Neural cell (in vitro differentiated cells): Measurements from ENCODE around the gene TAS2R41. TPM values are rescaled to one million over a fixed set of nuclear protein-coding genes. Genes with fewer than 3 reads are reported as not detected.

Experiments
- H2AFZ ChIP-seq: fragments of 200-600, 300-800 bp; sonication (generic), shearing (Covaris generic); 2 replicates; pipeline ENCODE4 v1.6.0; 2014; ENCODE audit warnings: low read depth, mild to moderate bottlenecking, antibody characterized with exemption, low read length, moderate library complexity
- H3F3A ChIP-seq: fragments of 200-600 bp; shearing (Covaris generic); 2 replicates; pipeline ENCODE4 v1.6.1; 2016; ENCODE audit warnings: mild to moderate bottlenecking, moderate library complexity, mixed read lengths, antibody characterized with exemption, low read length; ENCODE audit not compliant: insufficient read depth, poor library complexity, severe bottlenecking
- H3K27ac ChIP-seq: fragments of 200-600, 300-800 bp; sonication (generic), shearing (Covaris generic); 2 replicates; pipeline ENCODE4 v1.5.1; 2014; ENCODE audit warnings: mild to moderate bottlenecking, low read length, moderate library complexity
- H3K27me3 ChIP-seq: fragments of 300-800, 200-600 bp; sonication (generic), shearing (Covaris generic); 2 replicates; pipeline ENCODE4 v1.6.0; 2014; ENCODE audit warnings: mild to moderate bottlenecking, low read depth, low read length, moderate library complexity; ENCODE audit not compliant: insufficient read depth
- H3K36me3 ChIP-seq: fragments of 300-800, 200-600 bp; sonication (generic), shearing (Covaris generic); 2 replicates; pipeline ENCODE4 v1.5.1; 2014; ENCODE audit warnings: mild to moderate bottlenecking, antibody characterized with exemption, low read length, moderate library complexity; ENCODE audit not compliant: insufficient read depth
- H3K4me2 ChIP-seq: fragments of 300-800, 200-600 bp; sonication (generic), shearing (Covaris generic); 2 replicates; pipeline ENCODE4 v1.6.0; 2014; ENCODE audit warnings: mild to moderate bottlenecking, low read length
- H3K4me3 ChIP-seq: fragments of 300-800, 200-600 bp; sonication (generic), shearing (Covaris generic); 2 replicates; pipeline ENCODE4 v1.5.1; 2014; ENCODE audit warnings: mild to moderate bottlenecking, low read length, moderate library complexity
- H3K79me2 ChIP-seq: fragments of 200-600 bp; shearing (Covaris generic); replicated peaks from 2 replicates; pipeline ENCODE4 v1.6.0; 2014; ENCODE audit warnings: mild to moderate bottlenecking, low read length, moderate library complexity; ENCODE audit not compliant: insufficient read depth
- H3K9ac ChIP-seq: fragments of 300-800, 200-600 bp; sonication (generic), shearing (Covaris generic); 2 replicates; pipeline ENCODE4 v1.6.1; 2016; ENCODE audit warnings: mild to moderate bottlenecking, low read length, mixed read lengths
- H3K9me2 ChIP-seq: fragments of 200-600 bp; shearing (Covaris generic); 2 replicates; pipeline ENCODE4 v1.6.1; 2016; ENCODE audit warnings: mild to moderate bottlenecking, low read length, mixed read lengths; ENCODE audit not compliant: insufficient read depth
- H3K9me3 ChIP-seq: fragments of 200-600, 300-800 bp; sonication (generic), shearing (Covaris generic); 2 replicates; pipeline ENCODE4 v1.6.1; 2016; ENCODE audit warnings: mild to moderate bottlenecking, mixed run types, low read length, moderate library complexity, mixed read lengths
- H4K20me1 ChIP-seq: fragments of 200-600 bp; shearing (Covaris generic); 2 replicates; pipeline ENCODE4 v1.6.1; 2016; ENCODE audit warnings: mild to moderate bottlenecking, mixed run types; ENCODE audit not compliant: insufficient read depth
- EP300 ChIP-seq: fragments of 450-650 bp; conservative IDR thresholded peaks from 2 replicates; pipeline ENCODE4 v1.6.1; 2014; ENCODE audit warnings: antibody characterized with exemption, mild to moderate bottlenecking, moderate library complexity; ENCODE audit not compliant: poor library complexity, severe bottlenecking
- EZH2 ChIP-seq: fragments of 200-600, 300-800 bp; shearing (Covaris generic), sonication (generic); IDR thresholded peaks from 2 replicates; pipeline ENCODE4 v1.6.1; 2014; ENCODE audit warnings: antibody characterized with exemption, low read length, borderline replicate concordance, mild to moderate bottlenecking; ENCODE audit not compliant: insufficient read depth, poor library complexity, severe bottlenecking
- MXI1 ChIP-seq: fragments of 450-650 bp; conservative IDR thresholded peaks from 2 replicates; pipeline ENCODE4 v1.6.1; 2014; ENCODE audit warnings: antibody characterized with exemption, mild to moderate bottlenecking; ENCODE audit not compliant: poor library complexity, severe bottlenecking
- POLR2AphosphoS5 ChIP-seq: IDR thresholded peaks from 2 replicates; pipeline ENCODE4 v1.6.1; 2012
- RAD21 ChIP-seq: fragments of 450-650 bp; conservative IDR thresholded peaks from 2 replicates; pipeline ENCODE4 v1.6.1; 2014; ENCODE audit warnings: antibody characterized with exemption, mild to moderate bottlenecking, moderate library complexity
- SMC3 ChIP-seq: fragments of 450-650 bp; conservative IDR thresholded peaks from 2 replicates; pipeline ENCODE4 v1.6.1; 2014; ENCODE audit warnings: antibody characterized with exemption, mild to moderate bottlenecking, moderate library complexity; ENCODE audit not compliant: poor library complexity
- TAF1 ChIP-seq: IDR thresholded peaks from 2 replicates; pipeline ENCODE4 v1.6.1; 2012; ENCODE audit warnings: low read depth
- polyA plus RNA-seq: library from polyadenylated mRNA; depleted of rRNA; stranded (reverse); fragments of >200 nt; gene quantifications from 2 replicates; pipeline ENCODE4 v1.2.3, GENCODE V29; 2014
- TF ChIP-seq, protein P1 (sequence below): IDR thresholded peaks from 2 replicates; pipeline ENCODE4 v1.6.1; 2012; ENCODE audit warnings: borderline replicate concordance
- TF ChIP-seq, protein P2 (sequence below): fragments of 450-650 bp; IDR thresholded peaks from 2 replicates; pipeline ENCODE4 v1.5.1; 2014; ENCODE audit warnings: antibody characterized with exemption, mild to moderate bottlenecking, moderate library complexity; ENCODE audit not compliant: poor library complexity, severe bottlenecking

TAS2R41 gene
- polyA plus RNA-seq, 1 donor from 2014 or later = not detected

DNA sequence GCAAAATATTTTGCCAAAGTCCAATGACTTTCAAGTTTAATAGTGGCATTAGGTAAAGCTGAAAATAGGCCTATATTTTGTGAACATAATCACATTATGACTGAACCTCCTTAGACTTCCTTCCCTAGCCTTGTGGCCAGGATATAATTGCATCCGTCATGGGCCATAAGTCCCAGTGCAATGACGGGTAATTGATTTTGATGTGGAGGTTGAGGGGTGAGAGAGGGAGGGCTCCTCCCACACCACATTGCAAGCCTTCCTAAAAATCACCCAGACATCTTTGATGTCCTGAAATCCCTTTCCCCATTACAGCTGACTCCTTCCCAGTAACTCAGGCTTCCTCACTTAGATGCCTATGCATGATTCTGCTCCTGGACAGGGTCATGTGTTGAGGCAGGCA, 25.6 kb downstream of the TAS2R41 start:
- Histone ChIP-seq H4K20me1 (no peaks in the 10 kb centered on the region), H3K9me2 (no peaks in the 10 kb centered on the region), H3K27ac (no peak overlapping the region), H2AFZ (no peak overlapping the region), H3K4me2 (no peak overlapping the region), H3K4me3 (no peak overlapping the region), H3K9ac (no peak overlapping the region), H3K27me3 (no peaks in the 10 kb centered on the region), H3K79me2 (no peaks in the 10 kb centered on the region), H3F3A (no peaks in the 10 kb centered on the region), H3K36me3 (no peaks in the 10 kb centered on the region), H3K9me3 (no peaks in the 10 kb centered on the region)
- TF ChIP-seq, protein P1, sequence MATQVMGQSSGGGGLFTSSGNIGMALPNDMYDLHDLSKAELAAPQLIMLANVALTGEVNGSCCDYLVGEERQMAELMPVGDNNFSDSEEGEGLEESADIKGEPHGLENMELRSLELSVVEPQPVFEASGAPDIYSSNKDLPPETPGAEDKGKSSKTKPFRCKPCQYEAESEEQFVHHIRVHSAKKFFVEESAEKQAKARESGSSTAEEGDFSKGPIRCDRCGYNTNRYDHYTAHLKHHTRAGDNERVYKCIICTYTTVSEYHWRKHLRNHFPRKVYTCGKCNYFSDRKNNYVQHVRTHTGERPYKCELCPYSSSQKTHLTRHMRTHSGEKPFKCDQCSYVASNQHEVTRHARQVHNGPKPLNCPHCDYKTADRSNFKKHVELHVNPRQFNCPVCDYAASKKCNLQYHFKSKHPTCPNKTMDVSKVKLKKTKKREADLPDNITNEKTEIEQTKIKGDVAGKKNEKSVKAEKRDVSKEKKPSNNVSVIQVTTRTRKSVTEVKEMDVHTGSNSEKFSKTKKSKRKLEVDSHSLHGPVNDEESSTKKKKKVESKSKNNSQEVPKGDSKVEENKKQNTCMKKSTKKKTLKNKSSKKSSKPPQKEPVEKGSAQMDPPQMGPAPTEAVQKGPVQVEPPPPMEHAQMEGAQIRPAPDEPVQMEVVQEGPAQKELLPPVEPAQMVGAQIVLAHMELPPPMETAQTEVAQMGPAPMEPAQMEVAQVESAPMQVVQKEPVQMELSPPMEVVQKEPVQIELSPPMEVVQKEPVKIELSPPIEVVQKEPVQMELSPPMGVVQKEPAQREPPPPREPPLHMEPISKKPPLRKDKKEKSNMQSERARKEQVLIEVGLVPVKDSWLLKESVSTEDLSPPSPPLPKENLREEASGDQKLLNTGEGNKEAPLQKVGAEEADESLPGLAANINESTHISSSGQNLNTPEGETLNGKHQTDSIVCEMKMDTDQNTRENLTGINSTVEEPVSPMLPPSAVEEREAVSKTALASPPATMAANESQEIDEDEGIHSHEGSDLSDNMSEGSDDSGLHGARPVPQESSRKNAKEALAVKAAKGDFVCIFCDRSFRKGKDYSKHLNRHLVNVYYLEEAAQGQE = no peak
- TF ChIP-seq, protein P2, sequence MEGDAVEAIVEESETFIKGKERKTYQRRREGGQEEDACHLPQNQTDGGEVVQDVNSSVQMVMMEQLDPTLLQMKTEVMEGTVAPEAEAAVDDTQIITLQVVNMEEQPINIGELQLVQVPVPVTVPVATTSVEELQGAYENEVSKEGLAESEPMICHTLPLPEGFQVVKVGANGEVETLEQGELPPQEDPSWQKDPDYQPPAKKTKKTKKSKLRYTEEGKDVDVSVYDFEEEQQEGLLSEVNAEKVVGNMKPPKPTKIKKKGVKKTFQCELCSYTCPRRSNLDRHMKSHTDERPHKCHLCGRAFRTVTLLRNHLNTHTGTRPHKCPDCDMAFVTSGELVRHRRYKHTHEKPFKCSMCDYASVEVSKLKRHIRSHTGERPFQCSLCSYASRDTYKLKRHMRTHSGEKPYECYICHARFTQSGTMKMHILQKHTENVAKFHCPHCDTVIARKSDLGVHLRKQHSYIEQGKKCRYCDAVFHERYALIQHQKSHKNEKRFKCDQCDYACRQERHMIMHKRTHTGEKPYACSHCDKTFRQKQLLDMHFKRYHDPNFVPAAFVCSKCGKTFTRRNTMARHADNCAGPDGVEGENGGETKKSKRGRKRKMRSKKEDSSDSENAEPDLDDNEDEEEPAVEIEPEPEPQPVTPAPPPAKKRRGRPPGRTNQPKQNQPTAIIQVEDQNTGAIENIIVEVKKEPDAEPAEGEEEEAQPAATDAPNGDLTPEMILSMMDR = no peak
- TF ChIP-seq TAF1 = no peak
- TF ChIP-seq SMC3 = no peak
- TF ChIP-seq EP300 = no peak
- no peak for TF ChIP-seq MXI1
- TF ChIP-seq RAD21 = no peak

- no peaks in the 10 kb centered on the region for H3K9me3 ChIP-seq
- no peaks in the 10 kb centered on the region for H3K79me2 ChIP-seq
- no peak overlapping the region for H3K27ac ChIP-seq
- no peak overlapping the region for H3K4me2 ChIP-seq
- no peak overlapping the region for H2AFZ ChIP-seq
- no peaks in the 10 kb centered on the region for H3F3A ChIP-seq
- no peak overlapping the region for H3K4me3 ChIP-seq
- H3K36me3 ChIP-seq = no peaks in the 10 kb centered on the region
- H4K20me1 ChIP-seq = no peaks in the 10 kb centered on the region
- no peak overlapping the region for H3K9ac ChIP-seq
- no peak for TF ChIP-seq SMC3
- no peak for TF ChIP-seq MXI1
- TF ChIP-seq, protein P1 = no peak
- no peak for TF ChIP-seq RAD21
- no peak for TF ChIP-seq EZH2
- TF ChIP-seq EP300 = no peak
- no peak for TF ChIP-seq POLR2AphosphoS5
- TF ChIP-seq, protein P2 = no peak
- TF ChIP-seq TAF1 = no peak
- no peaks in the 10 kb centered on the region for H3K27me3 ChIP-seq
- H3K9me2 ChIP-seq = no peaks in the 10 kb centered on the region
Observed at GRCh38 chr7:143504215-143504936, 26.7 kb downstream of the TAS2R41 start.
